ENCODE measurements around the gene KIAA0513. TPM values are rescaled to one million over a fixed set of nuclear protein-coding genes. Genes with fewer than 3 reads are reported as not detected.
A peak's percentile ranks its signal among the peaks of the same experiment; 100 is the strongest.

The KIAA0513 gene
- 10 to 100 TPM; 15.7 to 15.9 TPM for total RNA-seq

GRCh38 chr16:85027349-85027957 is at the start of gene KIAA0513:
TSS of gene KIAA0513 (plus strand) at chr16:85027795. CDS start at chr16:85067072, 39,277 bp downstream.
- Mint-ChIP-seq H3K36me3 (peaks cover 9% of the 10 kb centered on the region), H3K4me1 (ENCODE audit: low read depth) (peaks cover 34% of the 10 kb centered on the region), H3K27ac (peak within 1 kb of the TSS; percentile 93), H3K27me3 (no peaks in the 10 kb centered on the region), H3K9me3 (no peaks in the 10 kb centered on the region), H3K4me3 (peak within 1 kb of the TSS; percentile 86)
- ChIA-PET POLR2A (interaction anchor here (0.6 to 3.2 kb wide), 6 partner anchors 11 to 526 kb away, joined by 3 to 12 read pairs (median 5); partner anchors contain the start of gene ZDHHC7), CTCF (interaction anchor here (0.6 to 2.5 kb wide), 10 partner anchors 10 to 1072 kb away, joined by 3 to 24 read pairs (median 4); partner anchors contain the start of gene ZDHHC7)
- peak; percentile 96 for DNase-seq
- intact Hi-C loops (cut with micrococcal nuclease): loop anchor here (10.0 kb wide), 2 partner anchors 373 to 513 kb away; no protein-coding TSS in a partner anchor

- H3K4me3 Mint-ChIP-seq: no peak overlapping the region
- no peaks in the 10 kb centered on the region for H3K27me3 Mint-ChIP-seq
- no peaks in the 10 kb centered on the region for H3K4me1 Mint-ChIP-seq (ENCODE audit: low read depth)
- intact Hi-C loops (cut with micrococcal nuclease): no loop called here
- peaks cover 32% of the 10 kb centered on the region for H3K36me3 Mint-ChIP-seq
- ChIA-PET CTCF (interaction anchor here (0.6 to 1.3 kb wide), 3 partner anchors 8 to 226 kb away, joined by 3 to 8 read pairs (median 4); no protein-coding TSS in a partner anchor), POLR2A (no interaction called here)
- no peak overlapping the region for H3K27ac Mint-ChIP-seq
- DNase-seq: no peak
- no peaks in the 10 kb centered on the region for H3K9me3 Mint-ChIP-seq
Measured at GRCh38 chr16:84979516-84979915, 48.1 kb upstream of the KIAA0513 start.

GRCh38 chr16:84982434-84982833 is 45.2 kb upstream of the KIAA0513 start:
- intact Hi-C loops (cut with micrococcal nuclease): no loop called here
- no peak for DNase-seq
- ChIA-PET POLR2A (no interaction called here), CTCF (interaction anchor here (1.0 to 3.0 kb wide), 2 partner anchors 11 to 104 kb away, joined by 5 to 13 read pairs; no protein-coding TSS in a partner anchor)
- H3K4me3 Mint-ChIP-seq: no peak overlapping the region
- H3K9me3 Mint-ChIP-seq: no peaks in the 10 kb centered on the region
- peaks cover 34% of the 10 kb centered on the region for H3K36me3 Mint-ChIP-seq
- H3K4me1 Mint-ChIP-seq (ENCODE audit: low read depth): peaks cover 26% of the 10 kb centered on the region
- H3K27me3 Mint-ChIP-seq: no peaks in the 10 kb centered on the region
- H3K27ac Mint-ChIP-seq: no peak overlapping the region

- H3K27ac Mint-ChIP-seq: peak overlapping the region; percentile 72
Measured at GRCh38 chr16:84985079-84986065, 42.2 kb upstream of the KIAA0513 start.

GRCh38 chr16:84986102-84986501 is 41.5 kb upstream of the KIAA0513 start:
- peak; percentile 79 for DNase-seq
- Mint-ChIP-seq H3K4me3 (no peak overlapping the region), H3K4me1 (ENCODE audit: low read depth) (peaks cover 29% of the 10 kb centered on the region), H3K9me3 (no peaks in the 10 kb centered on the region), H3K27ac (peak overlapping the region; percentile 72), H3K27me3 (no peaks in the 10 kb centered on the region), H3K36me3 (peaks cover 44% of the 10 kb centered on the region)
- ChIA-PET POLR2A (no interaction called here), CTCF (interaction anchor here (0.9 to 1.6 kb wide), 5 partner anchors 8 to 248 kb away, joined by 3 to 8 read pairs (median 3); no protein-coding TSS in a partner anchor)
- intact Hi-C loops (cut with micrococcal nuclease): no loop called here

More at GRCh38 chr16:84985079-84986065, 42.2 kb upstream of the KIAA0513 start:
- H3K27me3 Mint-ChIP-seq: no peaks in the 10 kb centered on the region
- H3K36me3 Mint-ChIP-seq: peaks cover 48% of the 10 kb centered on the region
- no peak for DNase-seq
- H3K9me3 Mint-ChIP-seq: no peaks in the 10 kb centered on the region
- H3K4me3 Mint-ChIP-seq: no peak overlapping the region
- CTCF ChIA-PET: interaction anchor here (0.9 to 1.6 kb wide), 5 partner anchors 9 to 247 kb away, joined by 3 to 8 read pairs (median 3); no protein-coding TSS in a partner anchor
- POLR2A ChIA-PET: interaction anchor here (0.7 kb wide), 1 partner anchor 42 kb away, joined by 3 read pairs; the partner anchor contains the start of gene KIAA0513
- H3K4me1 Mint-ChIP-seq (ENCODE audit: low read depth): peaks cover 29% of the 10 kb centered on the region
- intact Hi-C loops (cut with micrococcal nuclease): no loop called here

GRCh38 chr16:84986879-84987278 is 40.7 kb upstream of the KIAA0513 start:
- no peak for DNase-seq
- ChIA-PET POLR2A (no interaction called here), CTCF (interaction anchor here (0.9 to 1.6 kb wide), 3 partner anchors 16 to 36 kb away, joined by 3 to 8 read pairs (median 4); no protein-coding TSS in a partner anchor)
- peak overlapping the region; percentile 72 for H3K27ac Mint-ChIP-seq
- peaks cover 29% of the 10 kb centered on the region for H3K4me1 Mint-ChIP-seq (ENCODE audit: low read depth)
- intact Hi-C loops (cut with micrococcal nuclease): no loop called here
- no peak overlapping the region for H3K4me3 Mint-ChIP-seq
- no peaks in the 10 kb centered on the region for H3K9me3 Mint-ChIP-seq
- peaks cover 42% of the 10 kb centered on the region for H3K36me3 Mint-ChIP-seq
- H3K27me3 Mint-ChIP-seq: no peaks in the 10 kb centered on the region

GRCh38 chr16:84988328-84989080 is 39.1 kb upstream of the KIAA0513 start:
- peaks cover 46% of the 10 kb centered on the region for H3K36me3 Mint-ChIP-seq
- CTCF ChIA-PET: interaction anchor here (2.3 kb wide), 1 partner anchor 18 kb away, joined by 12 read pairs; no protein-coding TSS in a partner anchor
- H3K9me3 Mint-ChIP-seq: no peaks in the 10 kb centered on the region
- POLR2A ChIA-PET: no interaction called here
- H3K27me3 Mint-ChIP-seq: no peaks in the 10 kb centered on the region
- H3K4me3 Mint-ChIP-seq: no peak overlapping the region
- peaks cover 29% of the 10 kb centered on the region for H3K4me1 Mint-ChIP-seq (ENCODE audit: low read depth)
- no peak overlapping the region for H3K27ac Mint-ChIP-seq
- intact Hi-C loops (cut with micrococcal nuclease): no loop called here
- DNase-seq: no peak

- peaks cover 58% of the 10 kb centered on the region for H3K36me3 Mint-ChIP-seq
Measured at GRCh38 chr16:84989749-84990620, 37.6 kb upstream of the KIAA0513 start.

GRCh38 chr16:84990782-84991181 is 36.8 kb upstream of the KIAA0513 start:
- Mint-ChIP-seq H3K27ac (no peak overlapping the region), H3K27me3 (no peaks in the 10 kb centered on the region), H3K4me3 (no peak overlapping the region), H3K36me3 (peaks cover 56% of the 10 kb centered on the region), H3K4me1 (ENCODE audit: low read depth) (peaks cover 35% of the 10 kb centered on the region), H3K9me3 (no peaks in the 10 kb centered on the region)
- POLR2A ChIA-PET: no interaction called here
- DNase-seq: no peak
- CTCF ChIA-PET: interaction anchor here (2.3 kb wide), 1 partner anchor 20 kb away, joined by 12 read pairs; no protein-coding TSS in a partner anchor
- intact Hi-C loops (cut with micrococcal nuclease): no loop called here

More at GRCh38 chr16:84989749-84990620, 37.6 kb upstream of the KIAA0513 start:
- H3K9me3 Mint-ChIP-seq: no peaks in the 10 kb centered on the region
- CTCF ChIA-PET: interaction anchor here (0.9 to 2.3 kb wide), 2 partner anchors 10 to 19 kb away, joined by 4 to 12 read pairs; no protein-coding TSS in a partner anchor
- H3K4me3 Mint-ChIP-seq: no peak overlapping the region
- H3K27ac Mint-ChIP-seq: no peak overlapping the region
- POLR2A ChIA-PET: no interaction called here
- no peaks in the 10 kb centered on the region for H3K27me3 Mint-ChIP-seq
- DNase-seq: no peak
- intact Hi-C loops (cut with micrococcal nuclease): no loop called here
- peaks cover 34% of the 10 kb centered on the region for H3K4me1 Mint-ChIP-seq (ENCODE audit: low read depth)

GRCh38 chr16:84992717-84993075 is 34.9 kb upstream of the KIAA0513 start:
- CTCF ChIA-PET: no interaction called here
- Mint-ChIP-seq H3K36me3 (peaks cover 43% of the 10 kb centered on the region), H3K4me3 (no peak overlapping the region), H3K9me3 (no peaks in the 10 kb centered on the region), H3K27ac (no peak overlapping the region), H3K4me1 (ENCODE audit: low read depth) (peaks cover 26% of the 10 kb centered on the region), H3K27me3 (no peaks in the 10 kb centered on the region)
- intact Hi-C loops (cut with micrococcal nuclease): no loop called here
- POLR2A ChIA-PET: interaction anchor here (1.4 kb wide), 1 partner anchor 35 kb away, joined by 3 read pairs; the partner anchor contains the start of gene KIAA0513
- no peak for DNase-seq
